Posterior cingulate gyrus (tissue), 11 donors: ENCODE measurements around the gene SIGLEC12.
"Not testable (repeated sequence)": the region's sequence is repeated elsewhere in the genome, so short reads cannot be mapped to it uniquely, and the experiment has no call there.

Experiments
- DNase-seq, 10 donors: peaks; one replicate each; pipeline versions ENCODE4 v3.0.0 to v3.0.0-alpha.2; 2020 to 2021; ENCODE audit warnings: mixed read lengths in 3 of 10
- intact Hi-C: fragments of 100-400 bp; cut with DNase I; formaldehyde crosslinking; loops from one replicate; pipeline ENCODE4 v1.15.1; 2023

SIGLEC12 gene

DNA sequence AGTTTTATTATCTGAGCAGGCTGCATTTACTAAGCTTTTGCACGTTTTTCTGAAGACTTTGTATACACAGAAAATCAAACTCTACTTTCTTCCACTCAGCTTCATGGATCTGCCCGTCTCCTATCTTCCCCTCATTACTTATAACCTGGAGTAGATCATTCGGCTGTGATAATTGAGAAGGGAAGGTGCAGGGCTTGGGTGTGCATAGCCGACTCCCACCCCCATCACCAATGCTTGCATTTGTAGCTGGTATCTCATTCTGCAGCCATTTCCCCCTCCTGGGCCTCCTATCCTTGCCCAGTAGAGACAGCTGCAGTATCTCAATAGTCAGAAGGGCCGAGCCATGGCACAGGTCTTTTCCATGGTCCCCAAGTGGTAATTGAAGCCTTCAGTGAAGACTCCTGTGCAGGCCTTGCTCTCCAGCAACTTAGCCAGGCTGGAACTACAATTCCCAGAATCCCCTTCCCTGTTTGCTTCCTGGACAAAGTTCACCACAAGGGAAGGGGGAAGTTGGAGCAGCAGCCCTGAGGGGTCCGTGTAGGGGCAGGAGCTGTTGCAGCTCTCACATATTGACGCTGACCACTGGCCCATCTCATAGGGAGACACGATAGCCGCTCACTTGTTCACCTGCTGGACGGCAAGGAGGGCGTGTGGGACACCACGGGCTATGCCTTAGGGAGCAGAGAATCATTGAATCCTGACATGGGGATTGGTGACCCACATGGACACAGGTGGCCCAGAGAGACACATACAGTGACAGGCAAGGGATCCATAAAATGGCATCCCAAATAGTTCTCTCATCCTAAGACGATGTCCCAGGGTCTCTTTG lies 41.2 kb downstream of the SIGLEC12 start:
- intact Hi-C loops, result no loop called here
- peak in 1 of 10 donors; percentile 66 for DNase-seq

DNA sequence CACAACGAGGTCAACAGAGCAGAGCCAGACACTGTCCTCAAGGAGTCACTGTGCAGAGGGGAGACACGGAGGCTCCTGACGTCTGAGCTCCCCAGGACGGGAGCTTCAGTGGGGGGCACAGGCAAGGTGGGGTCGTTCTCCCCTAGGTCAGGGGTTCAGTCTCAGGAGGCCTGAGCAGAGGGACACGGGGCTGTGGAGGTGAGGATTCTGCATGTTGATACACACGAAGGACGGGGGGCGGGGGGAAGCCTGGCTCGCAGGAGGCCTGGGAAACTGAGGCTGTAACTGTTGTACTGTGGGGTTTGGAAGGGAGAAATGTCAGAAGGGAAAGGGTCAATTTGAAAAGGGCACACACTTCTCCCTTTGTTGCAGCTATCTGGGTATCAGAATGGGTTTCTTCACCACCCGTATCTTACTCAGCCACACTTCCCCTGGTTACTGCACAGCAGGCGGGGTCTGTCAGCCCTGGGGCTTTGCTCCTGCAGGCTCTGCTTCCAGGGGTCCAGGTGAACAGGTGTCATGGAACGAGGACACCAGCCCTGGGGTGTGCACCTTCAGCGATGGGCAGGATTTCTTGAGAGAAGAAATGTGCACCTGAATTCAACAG lies 42.6 kb downstream of the SIGLEC12 start:
- intact Hi-C loops, result no loop called here

DNA sequence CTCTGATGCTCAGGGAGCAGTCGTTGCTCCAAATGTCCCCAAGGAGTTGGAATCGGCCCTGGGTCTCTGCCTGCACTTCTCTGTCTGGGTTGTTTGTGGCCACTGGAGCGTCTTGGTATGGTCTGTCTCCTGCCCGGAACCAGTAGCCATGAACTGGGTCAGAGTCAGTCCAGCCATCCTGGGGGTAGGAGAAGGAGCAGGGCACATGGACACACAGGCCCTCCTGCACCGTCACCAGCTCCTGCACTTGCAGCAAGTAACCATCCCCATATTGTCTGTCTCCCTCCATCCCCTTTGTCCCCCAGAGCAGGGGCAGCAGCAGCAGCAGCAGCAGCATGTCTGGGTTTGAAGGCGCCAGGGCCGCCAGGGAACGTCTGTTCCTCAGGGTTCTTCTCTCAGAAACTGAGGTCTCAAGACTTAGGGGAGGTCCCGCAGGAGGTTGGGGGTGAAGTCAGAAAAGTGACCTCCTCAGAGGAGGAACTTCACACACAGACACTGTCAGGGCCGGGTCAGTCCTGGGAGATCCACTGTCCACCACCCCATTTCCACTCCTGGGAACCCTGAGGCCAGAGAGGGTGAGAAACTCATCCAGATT lies 43.5 kb downstream of the SIGLEC12 start, which contains the start of gene SIGLEC8:
TSS of gene SIGLEC8 (minus strand) at position 404 of the 595 bp plus-strand sequence. CDS start at position 337, 67 bp downstream.
- DNase-seq, result no peak
- intact Hi-C loops, result no loop called here

More for the DNA sequence above, 42.6 kb downstream of the SIGLEC12 start:
- no peak for DNase-seq

DNA sequence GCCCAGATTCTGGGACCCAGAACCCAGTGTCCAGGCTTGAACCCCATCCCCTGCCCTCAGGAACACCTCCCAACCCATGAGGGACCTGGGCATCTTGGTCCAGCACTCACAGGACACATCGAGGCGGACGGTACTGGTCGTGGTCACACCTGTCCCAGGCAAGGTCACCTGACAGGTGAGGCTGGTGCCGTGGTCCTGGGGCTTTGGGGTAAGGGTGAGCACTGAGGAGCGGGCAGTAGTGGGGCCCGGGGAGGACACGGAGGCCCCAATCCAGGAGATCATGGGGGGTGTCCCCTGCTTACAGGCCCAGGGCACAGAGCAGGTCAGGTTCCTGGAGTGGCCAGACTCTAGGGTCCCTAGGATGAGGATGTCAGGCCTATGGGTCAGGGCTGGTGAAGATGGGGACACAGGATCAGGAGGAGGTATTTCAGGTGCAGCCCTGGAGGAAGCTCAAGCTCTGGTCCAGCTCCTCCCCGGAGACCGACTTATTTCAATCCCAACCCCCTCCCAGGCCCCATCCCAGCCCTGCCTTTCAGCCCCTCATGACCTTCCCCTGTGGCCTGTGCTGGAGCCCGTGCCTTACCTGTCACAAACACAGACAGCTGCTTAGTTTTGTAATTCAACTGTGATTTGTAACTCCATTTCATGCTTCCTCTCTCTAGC lies 44.1 kb downstream of the SIGLEC12 start:
- DNase-seq, result no peak
- intact Hi-C loops, result no loop called here

DNA sequence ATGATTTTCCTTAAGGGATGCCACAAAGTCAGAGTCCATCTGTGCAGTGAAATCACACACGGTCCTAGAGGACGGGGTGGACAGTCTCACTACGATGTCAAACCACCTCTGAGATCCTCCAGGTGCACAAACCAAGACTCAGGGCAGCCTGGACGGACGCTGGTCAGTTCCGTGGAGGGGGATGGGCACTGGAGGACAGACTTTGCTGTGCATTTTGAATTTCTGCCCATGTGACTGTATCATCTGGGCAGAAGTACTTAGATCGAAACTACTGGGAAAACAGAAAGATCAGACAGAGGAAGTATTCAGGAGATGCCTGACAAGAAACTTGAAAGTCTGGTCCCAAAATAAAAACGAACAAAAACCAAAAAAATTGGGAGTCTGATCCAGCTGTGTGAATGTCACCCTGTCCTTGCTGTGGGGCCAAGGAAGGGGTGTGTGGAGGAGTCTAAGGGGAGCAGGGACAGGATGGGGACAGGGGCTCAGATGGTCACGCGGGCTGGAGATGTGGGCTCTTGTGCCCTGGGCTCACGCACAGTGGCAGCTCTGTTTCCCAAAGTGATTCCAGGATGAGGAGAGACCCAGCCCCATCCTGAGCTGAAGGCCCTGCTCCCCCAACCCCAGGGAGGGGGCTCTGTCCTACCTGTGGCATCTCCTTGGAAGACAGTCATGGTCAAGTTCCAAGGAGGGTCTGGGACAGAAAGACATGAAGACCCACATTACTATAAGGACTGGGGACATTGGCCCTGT lies 44.9 kb downstream of the SIGLEC12 start:
- DNase-seq, result no peak
- intact Hi-C loops, result no loop called here

DNA sequence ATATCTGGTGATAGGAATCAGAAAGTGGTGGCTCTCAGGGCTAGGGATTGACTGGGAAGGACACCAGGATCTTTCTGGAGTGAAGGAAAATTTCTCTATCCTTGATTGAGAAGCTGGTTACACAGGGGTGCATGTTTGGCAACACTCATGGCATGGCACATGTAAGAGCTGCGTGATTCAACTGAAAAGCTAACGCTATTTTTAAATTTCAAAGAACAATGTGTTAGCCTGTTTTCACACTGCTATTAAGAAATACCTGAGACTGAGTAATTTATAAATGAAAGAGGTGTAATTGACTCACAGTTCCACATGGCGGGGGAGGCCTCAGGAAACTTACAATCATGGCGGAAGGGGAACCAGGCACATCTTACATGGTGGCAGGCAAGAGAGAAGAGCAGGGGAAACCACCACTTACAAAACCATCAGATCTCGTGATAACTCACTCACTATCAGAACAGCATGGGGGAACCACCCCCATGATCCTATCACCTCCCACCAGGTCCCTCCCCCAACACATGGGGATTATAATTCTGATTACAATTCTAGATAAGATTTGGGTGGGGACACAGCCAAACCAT lies 50.8 kb downstream of the SIGLEC12 start:
- intact Hi-C loops, result no loop called here

DNA sequence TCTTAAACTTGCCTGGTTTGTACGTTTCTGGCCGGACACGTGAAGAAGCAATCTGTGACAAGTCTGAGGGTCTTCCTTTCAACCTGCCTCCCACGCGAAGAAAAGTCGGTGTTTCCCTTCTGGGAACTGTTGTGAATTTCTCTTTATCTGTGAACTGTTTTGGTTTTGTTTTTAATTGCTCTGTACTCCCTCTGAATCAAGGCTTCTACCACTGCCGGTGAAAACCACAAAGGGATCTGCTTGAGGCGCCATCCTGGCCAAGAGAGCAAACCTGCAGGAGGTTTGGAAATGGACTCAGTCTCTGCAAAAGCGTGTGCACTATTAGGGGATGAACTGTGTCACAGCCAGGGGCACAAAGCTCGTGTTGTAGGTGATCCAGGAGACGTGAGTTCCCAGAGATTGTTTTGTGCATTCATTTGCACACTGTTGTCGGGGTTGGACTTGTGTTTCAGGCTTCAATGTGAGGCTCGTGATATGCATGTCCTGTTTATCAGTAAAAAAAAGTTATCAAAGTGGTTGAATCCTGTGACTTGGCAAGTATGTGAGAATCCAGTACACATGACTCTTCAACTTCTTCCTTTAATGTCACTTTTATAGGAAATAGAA lies 53.1 kb downstream of the SIGLEC12 start:
- intact Hi-C loops, result no loop called here
- peak in 1 of 10 donors; percentile 57 for DNase-seq

More for the DNA sequence above, 50.8 kb downstream of the SIGLEC12 start:
- peak in 1 of 10 donors; percentile 2 for DNase-seq

DNA sequence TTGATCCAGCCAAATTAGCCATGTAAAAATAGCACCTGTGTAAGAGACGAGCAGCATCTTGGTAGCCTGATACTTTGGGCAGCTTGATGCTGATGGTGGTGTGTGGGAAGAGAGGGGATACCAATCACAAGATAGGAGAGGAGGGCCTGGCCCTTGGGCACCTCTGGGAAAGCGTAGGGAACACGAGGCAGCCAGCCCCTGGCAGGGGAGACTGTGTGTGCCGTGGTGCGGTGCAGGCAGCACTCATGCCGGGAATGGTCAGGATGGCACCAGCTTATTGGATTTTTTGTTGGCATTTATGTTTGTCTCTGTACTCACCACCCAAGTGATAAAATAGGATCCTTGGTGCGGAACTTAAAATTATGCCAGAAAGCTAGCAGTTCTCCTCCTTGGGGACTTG lies 53.6 kb downstream of the SIGLEC12 start:
- peak in 1 of 10 donors; percentile 76 for DNase-seq
- intact Hi-C loops, result no loop called here

DNA sequence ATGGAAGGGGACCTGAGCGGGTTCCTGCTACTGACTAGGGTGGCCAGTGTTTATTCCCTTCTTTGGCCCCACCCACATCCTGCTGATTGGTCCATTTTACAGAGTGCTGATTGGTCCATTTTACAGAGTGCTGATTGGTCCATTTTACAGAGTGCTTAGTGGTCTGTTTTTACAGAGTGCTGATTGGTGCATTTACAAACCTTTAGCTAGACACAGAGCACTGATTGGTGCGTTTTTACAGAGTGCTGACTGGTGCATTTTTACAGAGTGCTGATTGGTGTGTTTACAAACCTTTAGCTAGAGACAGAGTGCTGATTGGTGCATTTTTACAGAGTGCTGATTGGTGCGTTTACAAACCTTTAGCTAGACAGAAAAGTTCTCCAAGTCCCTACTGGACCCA lies 54.1 kb downstream of the SIGLEC12 start:
- DNase-seq, intact Hi-C loops: not testable (repeated sequence)

DNA sequence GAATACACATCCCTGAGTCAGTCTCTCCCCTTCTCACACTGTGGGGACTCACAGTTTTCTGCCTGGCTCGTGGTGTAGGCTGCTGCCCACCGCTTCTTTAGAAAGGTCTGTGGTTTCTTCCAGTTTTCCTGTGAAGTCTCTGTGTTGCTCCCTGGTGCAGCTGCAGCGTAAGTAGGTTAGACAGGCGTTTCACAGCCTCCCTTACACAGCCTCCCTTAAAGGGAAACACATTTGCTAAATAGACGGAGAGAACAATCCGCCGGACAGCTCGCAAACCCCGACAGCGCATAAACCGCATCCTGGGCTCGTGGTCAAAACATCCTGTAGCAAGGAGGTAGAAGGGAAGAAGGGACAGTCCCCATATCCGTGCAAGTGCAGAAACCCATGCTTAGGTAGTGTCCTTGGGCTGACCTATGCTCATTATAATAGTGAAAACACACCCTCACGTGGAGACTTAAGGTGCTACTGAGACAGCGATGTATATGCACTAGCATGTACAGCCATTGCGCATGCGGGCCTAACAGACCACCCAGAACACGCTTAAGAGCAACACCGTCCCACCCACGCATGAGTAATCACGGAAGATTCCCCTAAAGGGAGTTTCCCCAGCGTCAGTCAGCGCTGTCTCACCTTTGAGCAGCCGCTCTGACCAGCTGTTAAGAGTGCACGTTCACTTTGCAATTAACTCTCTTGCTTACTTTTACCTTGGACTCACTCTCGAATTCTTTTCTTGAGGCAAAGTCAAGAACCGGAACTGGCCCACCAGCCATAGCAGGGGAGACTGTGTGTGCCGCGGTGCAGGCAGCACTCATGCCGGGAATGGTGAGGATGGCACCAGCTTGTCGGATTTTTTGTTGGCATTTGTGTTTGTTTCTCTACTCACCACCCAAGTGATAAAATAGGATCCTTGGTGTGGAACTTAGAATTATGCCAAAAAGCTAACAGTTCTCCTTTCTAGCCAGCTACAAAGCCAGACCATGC lies 59.9 kb downstream of the SIGLEC12 start:
- DNase-seq, result no peak
- intact Hi-C loops, result no loop called here
